Activated CD4-positive, CD25-positive, alpha-beta regulatory T cell treated with anti-CD3 and anti-CD28 coated beads, Interleukin-2, amount 50 U/mL, for 24 hours (primary cell): ENCODE results near the gene NFE2L1.
"Not testable (repeated sequence)": the region's sequence is repeated elsewhere in the genome, so short reads cannot be mapped to it uniquely, and the experiment has no call there.

Experiments used
- ATAC-seq, 2 donors: fragments of 150-1000 bp; cut with Tn5 transposase; one replicate each; pipeline ENCODE4 v1.10.0; 2021; ENCODE audit warnings: mild to moderate bottlenecking in 1 of 2, moderate library complexity in 1 of 2

NFE2L1 gene

DNA sequence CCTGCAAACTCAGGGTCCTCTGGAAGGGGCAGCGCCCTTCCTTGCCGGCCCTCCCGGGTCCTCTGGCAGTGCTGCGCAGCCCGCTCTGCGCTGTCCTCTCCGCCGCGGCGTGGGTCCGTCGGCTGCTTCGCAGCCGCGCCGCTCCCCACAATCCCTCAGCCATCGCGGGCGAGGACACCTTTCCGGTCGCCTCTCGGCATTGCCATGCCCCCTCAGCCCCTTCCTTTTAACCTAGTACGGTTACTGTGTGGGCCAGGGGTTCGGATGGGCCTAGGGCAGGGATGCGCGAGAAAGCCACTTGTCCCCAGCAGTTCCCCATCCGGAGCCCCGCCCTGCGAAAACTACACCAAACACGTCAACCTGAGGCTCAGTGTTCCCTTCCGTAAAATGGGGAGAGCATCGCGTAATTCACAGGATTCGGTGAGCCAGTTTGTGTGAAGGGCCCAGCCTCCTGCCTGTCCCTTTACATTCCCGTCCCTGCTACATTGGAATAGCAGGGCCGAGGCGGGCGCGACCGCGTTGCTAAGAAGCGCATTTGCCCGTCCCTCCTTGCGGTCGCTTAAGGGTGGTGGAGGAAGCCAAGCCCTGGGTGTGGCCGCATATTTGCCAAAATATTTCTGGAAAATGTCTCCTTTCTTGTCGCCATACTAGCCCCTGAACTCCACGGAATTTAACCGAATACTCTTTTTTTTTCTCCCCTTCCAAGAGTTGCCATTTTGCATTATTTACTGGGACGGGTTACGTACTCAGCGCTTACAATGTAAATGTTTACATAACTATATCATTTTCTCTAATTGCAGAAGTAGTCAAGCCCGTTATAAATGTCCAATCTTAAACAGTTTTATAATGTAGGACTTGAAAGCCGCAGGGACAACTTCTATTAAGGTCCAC lies 23.8 kb upstream of the NFE2L1 start:
- peak; percentile 2 to 5 for ATAC-seq

DNA sequence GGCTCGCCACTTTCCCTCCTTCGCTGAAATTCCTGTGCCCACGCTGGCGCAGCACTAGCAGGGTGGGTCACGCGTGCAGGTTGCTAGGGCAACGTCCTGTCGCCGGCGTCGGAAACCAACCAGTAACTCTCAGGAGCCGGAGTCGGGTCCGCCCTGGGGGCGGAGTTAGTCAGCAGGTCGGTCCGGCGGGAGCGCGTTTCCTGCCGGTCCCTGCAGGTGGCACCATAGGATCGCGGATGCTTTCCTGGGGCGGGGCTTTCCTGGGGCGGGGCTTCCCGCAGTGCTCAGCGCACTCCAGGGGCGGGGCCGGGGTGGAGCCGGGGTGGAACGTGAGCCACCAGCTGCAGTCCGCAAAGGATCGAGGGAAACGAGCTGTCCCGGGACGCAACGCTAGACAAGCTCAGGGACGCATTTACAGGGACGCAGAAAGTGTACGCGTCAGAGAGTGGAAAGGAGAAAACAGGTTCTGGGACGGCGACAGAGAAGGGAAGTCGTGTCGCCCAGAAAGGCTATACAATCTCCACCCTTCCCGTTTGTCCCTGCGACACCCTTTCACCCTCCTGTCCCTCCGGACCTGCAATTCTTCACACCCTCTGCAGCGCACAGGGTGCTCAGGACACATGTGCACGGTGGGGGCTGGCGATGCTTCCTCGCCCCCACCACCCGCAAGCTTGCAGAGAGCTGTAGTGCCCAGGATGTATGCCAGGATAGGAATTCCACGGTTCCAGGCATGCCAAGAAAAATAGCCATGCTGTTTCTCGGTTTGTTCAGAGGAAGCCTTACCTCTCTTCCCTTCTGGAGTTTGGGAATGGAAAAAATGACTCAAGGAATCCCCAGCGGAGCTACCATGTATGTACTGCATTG lies 22.9 kb upstream of the NFE2L1 start:
- peak; percentile 93 to 94 for ATAC-seq

DNA sequence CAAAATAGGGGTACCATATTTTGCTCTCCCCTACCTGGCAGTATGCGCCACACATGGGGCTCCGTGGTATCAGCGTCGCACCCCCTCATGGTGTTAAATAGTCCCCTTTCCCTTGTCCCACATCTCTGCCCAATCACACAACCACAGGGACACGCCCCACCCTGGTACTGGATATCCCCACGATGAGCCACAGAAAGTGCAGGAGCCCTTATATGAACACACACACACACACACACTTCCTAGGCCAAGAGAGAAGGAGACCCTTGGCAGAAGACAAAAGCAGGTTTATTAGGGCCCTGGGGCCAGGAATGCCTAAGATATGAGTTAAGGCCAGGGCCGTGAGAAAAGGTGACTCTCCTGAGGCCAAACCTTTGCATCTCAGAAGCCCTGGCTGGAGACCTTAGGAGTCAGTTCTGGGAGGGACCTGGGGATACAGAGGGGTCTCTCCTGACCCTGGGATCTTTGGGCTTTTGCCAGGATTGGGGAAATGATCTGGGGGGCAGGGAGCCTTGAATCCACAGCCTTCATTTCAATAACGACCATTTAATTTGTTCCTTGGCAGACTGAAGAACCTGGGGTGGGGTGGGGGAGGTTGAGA lies 22.2 kb upstream of the NFE2L1 start:
- no peak for ATAC-seq

- peak in 1 of 2 donors; percentile 5 for ATAC-seq
These were observed 21.4 kb upstream of the NFE2L1 start for GRCh38 chr17:48026502-48027321.

DNA sequence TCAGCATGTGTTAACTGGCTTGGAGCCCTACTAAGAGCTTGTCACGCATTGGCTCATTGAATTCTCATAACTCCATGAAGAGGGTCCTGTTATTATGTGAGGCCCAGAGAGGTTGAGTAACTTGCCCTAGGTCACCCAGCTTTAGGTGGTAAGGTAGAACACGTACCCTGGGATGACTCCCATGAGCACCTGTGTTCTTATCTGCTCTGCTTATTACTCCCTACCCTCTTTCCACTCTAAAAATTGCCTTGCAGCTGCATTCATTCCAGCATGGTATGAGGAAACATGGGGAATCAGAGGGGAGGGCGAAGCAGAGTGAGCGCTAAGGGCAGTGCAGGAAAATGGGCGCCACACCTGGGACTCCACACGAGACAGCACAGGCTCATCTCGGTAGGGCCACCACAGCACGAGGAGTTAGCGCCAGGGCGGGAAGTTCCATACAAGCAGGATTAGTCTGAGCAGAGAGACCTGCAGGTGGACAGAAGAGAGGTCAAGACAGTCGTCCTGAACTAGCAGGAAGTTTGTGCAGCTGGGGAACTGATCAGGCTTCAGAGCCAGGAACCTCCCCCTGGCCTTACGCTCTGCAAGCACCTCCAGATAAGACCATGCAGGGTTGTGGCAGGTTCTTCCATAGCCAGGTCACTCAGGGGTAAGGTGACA lies 20.7 kb upstream of the NFE2L1 start:
- no peak for ATAC-seq

GRCh38 chr17:48028736-48029135 lies 19.4 kb upstream of the NFE2L1 start:
- no peak for ATAC-seq

- no peak for ATAC-seq
These were observed 17.6 kb upstream of the NFE2L1 start for GRCh38 chr17:48030531-48030930.

- ATAC-seq, result no peak
These were observed 16.2 kb upstream of the NFE2L1 start for GRCh38 chr17:48031966-48032365.

DNA sequence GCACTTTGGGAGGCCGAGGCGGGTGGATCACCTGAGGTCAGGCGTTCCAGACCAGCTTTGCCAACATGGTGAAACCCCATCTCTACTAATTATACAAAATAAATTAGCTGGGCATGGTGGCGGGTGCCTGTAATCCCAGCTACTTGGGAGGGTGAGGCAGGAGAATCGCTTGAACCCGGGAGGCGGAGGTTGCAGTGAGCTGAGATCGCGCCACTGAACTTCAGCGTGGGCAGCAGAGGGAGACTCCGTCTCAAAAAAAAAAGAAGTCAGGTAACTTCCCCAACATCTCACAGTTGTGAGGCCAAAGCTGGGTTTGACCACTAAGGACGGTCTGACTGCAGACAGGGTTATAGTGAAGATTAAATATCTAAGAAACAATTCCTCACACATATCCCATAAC lies 13.4 kb upstream of the NFE2L1 start:
- ATAC-seq, result not testable (repeated sequence)

GRCh38 chr17:48036693-48037035 lies 11.5 kb upstream of the NFE2L1 start:
- ATAC-seq, result no peak

DNA sequence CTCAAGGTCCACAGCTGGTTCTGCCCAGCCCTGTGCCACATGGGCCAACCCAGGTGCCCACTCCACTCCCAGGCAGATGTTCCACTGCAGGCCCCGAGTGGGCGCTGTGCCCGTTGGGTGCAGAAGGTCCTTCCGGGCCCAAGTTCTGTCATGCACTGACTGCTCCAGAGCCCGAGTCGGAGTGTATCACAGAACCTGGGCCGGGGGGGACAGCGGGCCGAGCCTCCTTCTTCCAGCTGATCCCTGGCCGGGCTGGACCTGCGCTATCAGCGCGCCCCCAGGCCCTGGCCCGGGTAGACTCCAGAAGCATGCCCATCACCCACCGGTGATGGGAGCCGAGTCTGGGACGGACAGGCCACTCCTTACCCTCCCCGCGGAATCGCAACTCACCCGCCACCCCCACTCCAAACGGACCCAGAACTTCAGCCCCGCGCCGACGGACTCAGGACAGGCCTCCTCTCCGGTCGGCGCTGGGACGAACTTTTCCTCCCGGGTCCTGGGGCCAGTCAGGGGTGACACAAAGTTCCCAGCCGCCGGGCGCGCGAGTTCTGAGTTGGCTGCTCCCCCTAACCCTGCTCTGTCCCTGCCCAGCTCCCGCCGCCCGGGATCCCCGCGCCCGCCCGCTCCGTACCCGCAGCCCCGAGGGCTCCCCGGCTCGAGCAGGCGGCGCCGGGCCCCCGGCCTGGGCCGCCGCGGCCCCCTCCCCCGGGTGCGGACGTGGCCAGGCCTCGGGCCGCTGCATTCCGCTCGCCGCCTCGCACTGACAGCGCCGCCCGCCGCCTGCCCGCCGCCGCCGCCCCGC lies 10.9 kb upstream of the NFE2L1 start, which contains the start of gene COPZ2:
COPZ2 (minus strand) TSS at position 762 of the 802 bp plus-strand sequence; CDS start at position 742, 20 bp downstream.
- ATAC-seq, result peak; percentile 81 to 85

DNA sequence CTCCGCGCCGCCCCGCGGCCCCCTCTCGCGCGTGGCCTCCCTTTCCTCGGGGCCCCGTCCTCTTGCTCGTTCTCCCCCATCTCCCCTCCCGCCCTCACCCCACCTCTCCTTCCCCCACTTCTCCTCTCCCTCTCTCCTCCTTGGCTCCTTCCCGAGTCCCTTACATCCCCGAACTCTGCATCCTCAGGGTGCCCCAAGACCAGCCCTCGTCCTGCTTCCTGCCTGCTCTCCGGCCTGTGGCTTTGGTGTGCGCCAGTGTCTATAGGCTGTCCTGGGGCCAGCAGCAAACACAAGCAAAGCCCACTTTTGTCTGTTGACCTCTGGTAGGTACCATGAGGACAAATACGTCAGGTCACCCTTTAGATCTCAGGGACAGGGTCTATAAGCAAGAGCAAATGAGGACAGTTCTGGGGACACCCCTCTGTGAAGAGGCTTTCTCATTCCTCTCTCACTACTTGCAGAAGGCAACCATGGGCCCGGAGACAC lies 10.3 kb upstream of the NFE2L1 start:
- no peak for ATAC-seq

- no peak for ATAC-seq
These were observed 9.5 kb upstream of the NFE2L1 start for GRCh38 chr17:48038687-48039086.

- no peak for ATAC-seq
These were observed 5.0 kb upstream of the NFE2L1 start for GRCh38 chr17:48043176-48043575.

DNA sequence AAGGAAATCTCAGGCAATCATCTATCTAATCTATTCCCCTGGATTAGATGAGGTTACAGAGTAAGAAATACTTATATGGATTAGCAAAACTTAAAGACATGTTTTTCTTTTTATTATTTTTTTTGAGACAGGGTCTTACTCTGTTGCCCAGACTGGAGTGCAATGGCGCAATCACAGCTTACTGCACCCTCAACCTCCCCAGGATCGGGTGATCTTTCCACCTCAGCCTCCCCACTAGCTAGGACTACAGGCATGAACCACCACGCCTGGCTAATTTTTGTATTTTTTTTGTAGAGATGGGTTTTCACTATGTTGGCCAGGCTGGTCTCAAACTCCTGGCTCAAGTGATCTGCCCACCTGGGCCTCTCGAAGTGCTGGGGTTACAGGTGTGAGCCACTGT lies 3.3 kb upstream of the NFE2L1 start:
- no peak for ATAC-seq

GRCh38 chr17:48045316-48046001 lies 2.7 kb upstream of the NFE2L1 start:
- no peak for ATAC-seq

DNA sequence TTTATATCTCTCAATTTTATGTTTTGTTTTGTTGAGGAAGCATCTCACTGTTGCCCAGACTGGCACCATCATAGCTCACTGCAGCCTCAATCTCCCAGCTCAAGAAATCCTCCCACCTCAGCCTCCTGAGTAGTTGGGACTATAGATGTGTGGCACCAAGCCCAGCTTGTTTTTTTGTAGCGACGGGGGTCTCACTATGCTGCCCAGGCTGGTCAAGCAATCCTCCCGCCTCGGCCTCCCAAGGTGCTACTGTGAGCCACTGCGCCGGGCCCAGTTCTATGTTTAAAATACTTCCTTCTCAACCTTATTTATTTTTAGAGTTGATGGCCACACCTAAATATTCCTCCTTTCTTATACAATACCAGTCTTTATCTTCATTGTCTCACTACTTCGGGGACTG lies 1.9 kb upstream of the NFE2L1 start:
- no peak for ATAC-seq

- no peak for ATAC-seq
These were observed 932 bp upstream of the NFE2L1 start for GRCh38 chr17:48047113-48047740.

DNA sequence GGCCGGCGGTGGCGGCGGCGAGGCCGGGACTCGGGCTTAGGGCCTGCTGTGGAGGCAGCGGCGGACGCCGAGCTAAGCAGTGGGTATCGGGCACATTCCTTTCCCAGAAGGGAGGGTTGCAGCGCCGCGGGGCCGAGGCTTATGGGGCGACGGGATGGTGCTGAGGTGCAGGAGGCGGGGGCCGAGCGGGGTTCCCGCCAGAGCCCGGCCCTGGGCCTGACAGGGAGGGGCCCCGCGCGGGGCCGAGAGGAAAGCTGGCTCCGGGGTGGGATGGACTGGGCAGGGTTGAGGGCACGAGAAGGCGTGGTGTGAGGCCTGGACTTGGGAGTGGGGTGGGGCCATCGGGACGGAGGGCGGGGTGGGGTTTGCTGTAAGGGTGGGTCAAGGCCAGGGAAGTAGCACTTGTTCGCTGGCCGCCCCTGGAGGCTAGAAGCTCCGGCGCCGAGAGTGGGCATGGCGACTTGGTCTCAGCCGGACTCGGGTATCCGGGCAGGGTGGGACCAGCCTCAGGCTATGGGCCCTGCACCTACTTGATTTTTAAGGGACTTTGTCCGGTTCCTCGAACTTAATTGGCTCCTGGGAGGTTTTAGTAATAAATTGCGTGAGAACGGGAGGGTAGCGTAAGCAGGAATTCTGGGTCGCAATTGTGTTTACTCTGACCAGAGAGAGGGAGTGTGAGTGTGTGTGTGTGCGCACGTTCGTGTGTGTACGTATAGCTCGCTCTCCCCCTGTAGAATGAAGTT lies 396 bp downstream of the NFE2L1 start:
- ATAC-seq, result peak; percentile 8 to 11
